ENCODE data around the gene TACO1. TPM values are rescaled to one million over a fixed set of nuclear protein-coding genes. Genes with fewer than 3 reads are reported as not detected.

The TACO1 gene
- total RNA-seq, 1 experiment from 2014 or later, result 39.0 TPM

GRCh38 chr17:63629627-63630026 lies 28.9 kb downstream of the TACO1 start:
- no peak for DNase-seq (ENCODE audit: low spot score)
- no peaks in the 10 kb centered on the region for H3K27me3 ChIP-seq (replicated peaks; ENCODE audit: insufficient read depth, low read depth, low read length, poor library complexity)
- ChIA-PET POLR2A (ENCODE audit: low non-redundant PET) (no interaction called here), CTCF (no interaction called here)
- H3K9me3 ChIP-seq (ENCODE audit: low read depth, low read length, poor library complexity, severe bottlenecking), result no peaks in the 10 kb centered on the region
- no peak overlapping the region for H3K27ac ChIP-seq (ENCODE audit: low read depth, low read length, poor library complexity, severe bottlenecking)
- intact Hi-C loops (cut with micrococcal nuclease; ENCODE audit: unreplicated experiment), result no loop called here
- TF ChIP-seq, protein P1, sequence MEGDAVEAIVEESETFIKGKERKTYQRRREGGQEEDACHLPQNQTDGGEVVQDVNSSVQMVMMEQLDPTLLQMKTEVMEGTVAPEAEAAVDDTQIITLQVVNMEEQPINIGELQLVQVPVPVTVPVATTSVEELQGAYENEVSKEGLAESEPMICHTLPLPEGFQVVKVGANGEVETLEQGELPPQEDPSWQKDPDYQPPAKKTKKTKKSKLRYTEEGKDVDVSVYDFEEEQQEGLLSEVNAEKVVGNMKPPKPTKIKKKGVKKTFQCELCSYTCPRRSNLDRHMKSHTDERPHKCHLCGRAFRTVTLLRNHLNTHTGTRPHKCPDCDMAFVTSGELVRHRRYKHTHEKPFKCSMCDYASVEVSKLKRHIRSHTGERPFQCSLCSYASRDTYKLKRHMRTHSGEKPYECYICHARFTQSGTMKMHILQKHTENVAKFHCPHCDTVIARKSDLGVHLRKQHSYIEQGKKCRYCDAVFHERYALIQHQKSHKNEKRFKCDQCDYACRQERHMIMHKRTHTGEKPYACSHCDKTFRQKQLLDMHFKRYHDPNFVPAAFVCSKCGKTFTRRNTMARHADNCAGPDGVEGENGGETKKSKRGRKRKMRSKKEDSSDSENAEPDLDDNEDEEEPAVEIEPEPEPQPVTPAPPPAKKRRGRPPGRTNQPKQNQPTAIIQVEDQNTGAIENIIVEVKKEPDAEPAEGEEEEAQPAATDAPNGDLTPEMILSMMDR (conservative IDR thresholded peaks at IDR 0.05; ENCODE audit: low read depth, low read length), result no peak
- no peak for TF ChIP-seq EZH2 (IDR thresholded peaks at IDR 0.05; ENCODE audit: borderline replicate concordance, low read depth, low read length, poor library complexity, severe bottlenecking)
- H3K36me3 ChIP-seq (ENCODE audit: insufficient read depth, low read length, poor library complexity, severe bottlenecking), result no peaks in the 10 kb centered on the region
- no peak overlapping the region for H3K4me3 ChIP-seq (ENCODE audit: low read depth, low read length, poor library complexity, severe bottlenecking)
- BruUV-seq (replicated peaks), result no TSS peak
- peaks cover 22% of the 10 kb centered on the region for H3K4me1 ChIP-seq (ENCODE audit: insufficient read depth, low read length, poor library complexity, severe bottlenecking)

DNA sequence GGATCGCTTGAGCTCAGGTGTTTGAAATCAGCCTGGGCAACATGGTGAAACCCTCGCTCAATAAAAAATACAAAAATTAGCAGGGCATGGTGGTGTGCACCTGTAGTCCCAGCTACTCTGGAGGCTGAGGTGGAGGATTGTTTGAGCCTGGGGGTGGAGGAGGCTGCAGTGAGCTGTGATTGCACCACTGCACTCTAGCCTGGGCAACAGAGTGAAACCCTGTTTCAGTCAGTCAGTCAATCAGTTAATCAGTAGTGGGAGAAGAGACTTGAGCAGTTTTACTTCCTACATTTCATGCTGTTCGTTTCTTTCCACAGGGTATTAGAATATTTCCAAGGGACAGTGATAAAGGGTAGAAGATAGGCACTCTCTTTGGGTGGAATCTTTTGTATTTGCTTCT lies 30.4 kb downstream of the TACO1 start:
- Histone ChIP-seq H3K4me1 (ENCODE audit: insufficient read depth, low read length, poor library complexity, severe bottlenecking) (peaks cover 36% of the 10 kb centered on the region), H3K36me3 (ENCODE audit: insufficient read depth, low read length, poor library complexity, severe bottlenecking) (no peaks in the 10 kb centered on the region), H3K9me3 (ENCODE audit: low read depth, low read length, poor library complexity, severe bottlenecking) (no peaks in the 10 kb centered on the region), H3K27ac (ENCODE audit: low read depth, low read length, poor library complexity, severe bottlenecking) (no peak overlapping the region), H3K27me3 (replicated peaks; ENCODE audit: insufficient read depth, low read depth, low read length, poor library complexity) (no peaks in the 10 kb centered on the region), H3K4me3 (ENCODE audit: low read depth, low read length, poor library complexity, severe bottlenecking) (no peak overlapping the region)
- ChIA-PET POLR2A (ENCODE audit: low non-redundant PET) (no interaction called here), CTCF (no interaction called here)
- no peak for DNase-seq (ENCODE audit: low spot score)
- no peak for TF ChIP-seq EZH2 (IDR thresholded peaks at IDR 0.05; ENCODE audit: borderline replicate concordance, low read depth, low read length, poor library complexity, severe bottlenecking)
- TF ChIP-seq, protein P1 (conservative IDR thresholded peaks at IDR 0.05; ENCODE audit: low read depth, low read length), result no peak
- intact Hi-C loops (cut with micrococcal nuclease; ENCODE audit: unreplicated experiment), result no loop called here
- no TSS peak for BruUV-seq (replicated peaks)

GRCh38 chr17:63631626-63632025 lies 30.9 kb downstream of the TACO1 start:
- ChIA-PET POLR2A (ENCODE audit: low non-redundant PET) (no interaction called here), CTCF (no interaction called here)
- intact Hi-C loops (cut with micrococcal nuclease; ENCODE audit: unreplicated experiment), result no loop called here

GRCh38 chr17:63633742-63634141 lies 33.0 kb downstream of the TACO1 start:
- H3K27ac ChIP-seq (ENCODE audit: low read depth, low read length, poor library complexity, severe bottlenecking), result peak overlapping the region; percentile 22
- TF ChIP-seq EZH2 (IDR thresholded peaks at IDR 0.05; ENCODE audit: borderline replicate concordance, low read depth, low read length, poor library complexity, severe bottlenecking), result no peak
- TF ChIP-seq, protein P1 (conservative IDR thresholded peaks at IDR 0.05; ENCODE audit: low read depth, low read length), result no peak
- BruUV-seq (replicated peaks), result no TSS peak
- H3K4me3 ChIP-seq (ENCODE audit: low read depth, low read length, poor library complexity, severe bottlenecking), result no peak overlapping the region
- POLR2A ChIA-PET (ENCODE audit: low non-redundant PET), result no interaction called here
- H3K4me1 ChIP-seq (ENCODE audit: insufficient read depth, low read length, poor library complexity, severe bottlenecking), result peaks cover 27% of the 10 kb centered on the region
- no peaks in the 10 kb centered on the region for H3K27me3 ChIP-seq (replicated peaks; ENCODE audit: insufficient read depth, low read depth, low read length, poor library complexity)
- intact Hi-C loops (cut with micrococcal nuclease; ENCODE audit: unreplicated experiment), result no loop called here
- H3K9me3 ChIP-seq (ENCODE audit: low read depth, low read length, poor library complexity, severe bottlenecking), result no peaks in the 10 kb centered on the region
- CTCF ChIA-PET, result no interaction called here
- H3K36me3 ChIP-seq (ENCODE audit: insufficient read depth, low read length, poor library complexity, severe bottlenecking), result peaks cover 4% of the 10 kb centered on the region
- no peak for DNase-seq (ENCODE audit: low spot score)

More at GRCh38 chr17:63631626-63632025, 30.9 kb downstream of the TACO1 start:
- peaks cover 34% of the 10 kb centered on the region for H3K4me1 ChIP-seq (ENCODE audit: insufficient read depth, low read length, poor library complexity, severe bottlenecking)
- H3K27ac ChIP-seq (ENCODE audit: low read depth, low read length, poor library complexity, severe bottlenecking), result no peak overlapping the region
- no peak for DNase-seq (ENCODE audit: low spot score)
- no peaks in the 10 kb centered on the region for H3K27me3 ChIP-seq (replicated peaks; ENCODE audit: insufficient read depth, low read depth, low read length, poor library complexity)
- no peaks in the 10 kb centered on the region for H3K9me3 ChIP-seq (ENCODE audit: low read depth, low read length, poor library complexity, severe bottlenecking)
- BruUV-seq (replicated peaks), result no TSS peak
- no peak overlapping the region for H3K4me3 ChIP-seq (ENCODE audit: low read depth, low read length, poor library complexity, severe bottlenecking)
- H3K36me3 ChIP-seq (ENCODE audit: insufficient read depth, low read length, poor library complexity, severe bottlenecking), result peaks cover 4% of the 10 kb centered on the region
- no peak for TF ChIP-seq EZH2 (IDR thresholded peaks at IDR 0.05; ENCODE audit: borderline replicate concordance, low read depth, low read length, poor library complexity, severe bottlenecking)
